ENCODE results near the gene EFCAB10. TPM values are rescaled to one million over a fixed set of nuclear protein-coding genes. Genes with fewer than 3 reads are reported as not detected.

Gene EFCAB10
- polyA plus RNA-seq, 1 of the 3 experiments (the other 2 are of a cell fraction), result 0.51 TPM

DNA sequence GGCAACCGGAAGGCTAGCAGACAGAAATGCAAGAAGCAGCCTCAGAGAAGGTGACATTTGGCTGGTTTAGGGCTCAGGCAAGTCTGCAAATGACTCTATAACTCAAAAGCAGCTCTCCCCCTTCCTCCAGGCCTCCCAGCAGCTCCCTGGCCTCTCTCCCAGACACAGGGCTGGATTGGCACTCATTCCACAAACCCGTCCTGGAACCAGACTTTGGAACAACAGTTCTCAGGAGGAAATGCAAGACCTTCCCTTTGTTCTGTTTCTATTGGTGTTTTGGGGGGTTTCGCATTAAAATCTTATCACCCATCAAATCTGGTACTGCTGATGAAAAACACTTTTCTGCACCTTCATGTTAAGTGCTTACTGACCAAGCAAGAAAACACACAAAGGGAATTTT is 40.3 kb upstream of the EFCAB10 start:
- CTCF ChIA-PET, result interaction anchor here (1.5 to 2.0 kb wide), 2 partner anchors 31 to 546 kb away, joined by 3 to 7 read pairs; no protein-coding TSS in a partner anchor
- H3K4me1 ChIP-seq (ENCODE audit: control insufficient read depth in 1 of 2, insufficient read depth in 2 of 2, low read depth in 1 of 2, low read length in 1 of 2), result peaks cover 0 to 18% of the 10 kb centered on the region in 2 experiments; a peak in 1 of 4 replicates
- no peak overlapping the region for H3K4me2 ChIP-seq
- DNase-seq, result no peak
- TF ChIP-seq GATA2 (CRISPR knock-in tag; IDR thresholded peaks at IDR 0.05) (no peak), REST (IDR thresholded peaks at IDR 0.05; ENCODE audit: low read depth, low read length) (no peak), TCF12 (IDR thresholded peaks at IDR 0.05) (no peak), POLR2AphosphoS5 (IDR thresholded peaks at IDR 0.05; ENCODE audit: low read depth, low read length) (no peak), MEF2A (IDR thresholded peaks at IDR 0.05; ENCODE audit: borderline replicate concordance, low read depth) (no peak), MXI1 (IDR thresholded peaks at IDR 0.05; ENCODE audit: low read depth, low read length) (no peak)
- TF ChIP-seq, protein P1, sequence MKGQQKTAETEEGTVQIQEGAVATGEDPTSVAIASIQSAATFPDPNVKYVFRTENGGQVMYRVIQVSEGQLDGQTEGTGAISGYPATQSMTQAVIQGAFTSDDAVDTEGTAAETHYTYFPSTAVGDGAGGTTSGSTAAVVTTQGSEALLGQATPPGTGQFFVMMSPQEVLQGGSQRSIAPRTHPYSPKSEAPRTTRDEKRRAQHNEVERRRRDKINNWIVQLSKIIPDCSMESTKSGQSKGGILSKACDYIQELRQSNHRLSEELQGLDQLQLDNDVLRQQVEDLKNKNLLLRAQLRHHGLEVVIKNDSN (IDR thresholded peaks at IDR 0.05; ENCODE audit: borderline replicate concordance, low read depth), result no peak
- TF ChIP-seq, protein P2, sequence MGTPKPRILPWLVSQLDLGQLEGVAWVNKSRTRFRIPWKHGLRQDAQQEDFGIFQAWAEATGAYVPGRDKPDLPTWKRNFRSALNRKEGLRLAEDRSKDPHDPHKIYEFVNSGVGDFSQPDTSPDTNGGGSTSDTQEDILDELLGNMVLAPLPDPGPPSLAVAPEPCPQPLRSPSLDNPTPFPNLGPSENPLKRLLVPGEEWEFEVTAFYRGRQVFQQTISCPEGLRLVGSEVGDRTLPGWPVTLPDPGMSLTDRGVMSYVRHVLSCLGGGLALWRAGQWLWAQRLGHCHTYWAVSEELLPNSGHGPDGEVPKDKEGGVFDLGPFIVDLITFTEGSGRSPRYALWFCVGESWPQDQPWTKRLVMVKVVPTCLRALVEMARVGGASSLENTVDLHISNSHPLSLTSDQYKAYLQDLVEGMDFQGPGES (IDR thresholded peaks at IDR 0.05; ENCODE audit: low read depth, low read length), result no peak
- H3K9me2 ChIP-seq, result no peaks in the 10 kb centered on the region
- H3K4me3 ChIP-seq (ENCODE audit: low read depth in 2 of 2, low read length in 1 of 2), result no peak overlapping the region
- H3K9ac ChIP-seq, result no peak overlapping the region
- H3K79me2 ChIP-seq (ENCODE audit: insufficient read depth), result no peaks in the 10 kb centered on the region
- no peak overlapping the region; a peak in 1 of 4 replicates for H3K27ac ChIP-seq (ENCODE audit: low read depth in 2 of 2, low read length in 1 of 2)
- H4K20me1 ChIP-seq (ENCODE audit: insufficient read depth), result no peaks in the 10 kb centered on the region
- POLR2A ChIA-PET, result no interaction called here
- H3K27me3 ChIP-seq (ENCODE audit: insufficient read depth), result no peaks in the 10 kb centered on the region
- 95% methylated on average over 3 of the region's 3 CpGs for WGBS (ENCODE audit: low lambda C conversion rate)
- H3K36me3 ChIP-seq (replicated peaks in 1 of 2; ENCODE audit: control insufficient read depth in 1 of 2, insufficient read depth in 2 of 2, low read length in 1 of 2), result peaks cover 14 to 16% of the 10 kb centered on the region in 2 experiments
- no peak overlapping the region for H2AFZ ChIP-seq (ENCODE audit: low read depth)
- no peaks in the 10 kb centered on the region for H3F3A ChIP-seq (replicated peaks; ENCODE audit: insufficient read depth)
- no peaks in the 10 kb centered on the region for H3K9me3 ChIP-seq

DNA sequence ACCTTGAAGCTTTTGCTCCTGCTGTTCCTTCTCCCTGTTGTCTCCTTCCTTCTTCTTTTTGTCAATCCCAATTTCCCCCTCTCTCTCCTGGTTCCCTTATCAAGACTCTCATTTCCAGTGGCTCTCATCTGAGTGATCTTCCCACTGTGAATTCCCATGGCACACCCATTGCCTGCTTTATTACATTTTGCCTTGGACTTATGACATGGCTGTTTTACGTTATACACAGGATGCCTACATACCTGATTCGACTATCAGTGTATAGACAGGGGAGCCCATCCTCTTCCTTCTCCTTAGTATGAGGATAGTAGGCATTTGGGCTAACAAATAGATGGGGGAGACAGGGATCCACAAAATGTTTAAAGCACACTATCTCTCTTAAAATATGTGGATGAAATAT is 39.9 kb upstream of the EFCAB10 start:
- no peak overlapping the region for H3K4me3 ChIP-seq (ENCODE audit: low read depth in 2 of 2, low read length in 1 of 2)
- no peaks in the 10 kb centered on the region for H3K9me3 ChIP-seq
- no peak overlapping the region for H3K9ac ChIP-seq
- H3K4me1 ChIP-seq (ENCODE audit: control insufficient read depth in 1 of 2, insufficient read depth in 2 of 2, low read depth in 1 of 2, low read length in 1 of 2), result peaks cover 0 to 18% of the 10 kb centered on the region in 2 experiments; a peak in 1 of 4 replicates
- H3K27ac ChIP-seq (ENCODE audit: low read depth in 2 of 2, low read length in 1 of 2), result no peak overlapping the region; a peak in 1 of 4 replicates
- no peaks in the 10 kb centered on the region for H3F3A ChIP-seq (replicated peaks; ENCODE audit: insufficient read depth)
- no peak overlapping the region for H3K4me2 ChIP-seq
- ChIA-PET POLR2A (no interaction called here), CTCF (interaction anchor here (1.5 to 2.0 kb wide), 2 partner anchors 31 to 546 kb away, joined by 3 to 7 read pairs; no protein-coding TSS in a partner anchor)
- no peak overlapping the region for H2AFZ ChIP-seq (ENCODE audit: low read depth)
- no peak for TF ChIP-seq MEF2A (IDR thresholded peaks at IDR 0.05; ENCODE audit: borderline replicate concordance, low read depth)
- no peak for TF ChIP-seq TEAD4 (IDR thresholded peaks at IDR 0.05; ENCODE audit: borderline replicate concordance, insufficient read depth)
- no peak for TF ChIP-seq NRF1 (IDR thresholded peaks at IDR 0.05; ENCODE audit: low read depth, low read length)
- 44% methylated on average over 2 of the region's 2 CpGs for WGBS (ENCODE audit: low lambda C conversion rate)
- no peak for DNase-seq
- no peaks in the 10 kb centered on the region for H3K9me2 ChIP-seq
- no peaks in the 10 kb centered on the region for H3K79me2 ChIP-seq (ENCODE audit: insufficient read depth)
- no peaks in the 10 kb centered on the region for H3K27me3 ChIP-seq (ENCODE audit: insufficient read depth)
- H4K20me1 ChIP-seq (ENCODE audit: insufficient read depth), result no peaks in the 10 kb centered on the region
- H3K36me3 ChIP-seq (replicated peaks in 1 of 2; ENCODE audit: control insufficient read depth in 1 of 2, insufficient read depth in 2 of 2, low read length in 1 of 2), result peaks cover 14 to 15% of the 10 kb centered on the region in 2 experiments

Measured in SK-N-SH (cell line).